Measurements from ENCODE around the gene GABRG2. TPM values are rescaled to one million over a fixed set of nuclear protein-coding genes. Genes with fewer than 3 reads are reported as not detected.

GABRG2 gene
- polyA plus RNA-seq, 1 donor from 2014 or later, result 35.8 TPM

DNA sequence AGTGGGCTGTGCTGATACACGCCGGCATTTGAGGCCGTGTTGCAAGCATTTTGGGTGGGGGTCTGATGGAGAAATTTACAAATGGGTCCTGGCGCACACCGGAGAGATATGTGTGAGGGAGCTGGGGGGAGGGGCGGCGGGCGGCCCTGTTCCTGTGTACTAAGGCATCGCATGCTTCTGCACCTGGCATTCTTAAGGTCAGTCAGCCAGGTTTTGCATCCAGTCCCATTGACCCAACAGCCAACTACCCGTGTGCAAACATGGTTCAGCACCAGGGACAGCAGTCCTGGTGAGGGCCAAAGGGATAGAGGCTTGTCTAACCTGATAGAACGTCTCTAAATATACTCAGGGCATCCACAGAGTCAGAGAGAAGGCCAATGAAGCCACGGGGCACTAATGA is 839 bp downstream of the GABRG2 start:
- H3K9me3 ChIP-seq (ENCODE audit: low read length), result no peaks in the 10 kb centered on the region
- peak overlapping the region; percentile 72 for H3K4me3 ChIP-seq (ENCODE audit: low read length)
- no peaks in the 10 kb centered on the region for H3K27me3 ChIP-seq (ENCODE audit: insufficient read depth, low read depth, low read length)
- H3K79me2 ChIP-seq (replicated peaks; ENCODE audit: insufficient read depth, low read length), result no peaks in the 10 kb centered on the region
- no peaks in the 10 kb centered on the region for H3F3A ChIP-seq (ENCODE audit: insufficient read depth, low read length, poor library complexity, severe bottlenecking)
- H3K4me2 ChIP-seq (ENCODE audit: low read length), result peak overlapping the region; percentile 65
- TF ChIP-seq, protein P1, sequence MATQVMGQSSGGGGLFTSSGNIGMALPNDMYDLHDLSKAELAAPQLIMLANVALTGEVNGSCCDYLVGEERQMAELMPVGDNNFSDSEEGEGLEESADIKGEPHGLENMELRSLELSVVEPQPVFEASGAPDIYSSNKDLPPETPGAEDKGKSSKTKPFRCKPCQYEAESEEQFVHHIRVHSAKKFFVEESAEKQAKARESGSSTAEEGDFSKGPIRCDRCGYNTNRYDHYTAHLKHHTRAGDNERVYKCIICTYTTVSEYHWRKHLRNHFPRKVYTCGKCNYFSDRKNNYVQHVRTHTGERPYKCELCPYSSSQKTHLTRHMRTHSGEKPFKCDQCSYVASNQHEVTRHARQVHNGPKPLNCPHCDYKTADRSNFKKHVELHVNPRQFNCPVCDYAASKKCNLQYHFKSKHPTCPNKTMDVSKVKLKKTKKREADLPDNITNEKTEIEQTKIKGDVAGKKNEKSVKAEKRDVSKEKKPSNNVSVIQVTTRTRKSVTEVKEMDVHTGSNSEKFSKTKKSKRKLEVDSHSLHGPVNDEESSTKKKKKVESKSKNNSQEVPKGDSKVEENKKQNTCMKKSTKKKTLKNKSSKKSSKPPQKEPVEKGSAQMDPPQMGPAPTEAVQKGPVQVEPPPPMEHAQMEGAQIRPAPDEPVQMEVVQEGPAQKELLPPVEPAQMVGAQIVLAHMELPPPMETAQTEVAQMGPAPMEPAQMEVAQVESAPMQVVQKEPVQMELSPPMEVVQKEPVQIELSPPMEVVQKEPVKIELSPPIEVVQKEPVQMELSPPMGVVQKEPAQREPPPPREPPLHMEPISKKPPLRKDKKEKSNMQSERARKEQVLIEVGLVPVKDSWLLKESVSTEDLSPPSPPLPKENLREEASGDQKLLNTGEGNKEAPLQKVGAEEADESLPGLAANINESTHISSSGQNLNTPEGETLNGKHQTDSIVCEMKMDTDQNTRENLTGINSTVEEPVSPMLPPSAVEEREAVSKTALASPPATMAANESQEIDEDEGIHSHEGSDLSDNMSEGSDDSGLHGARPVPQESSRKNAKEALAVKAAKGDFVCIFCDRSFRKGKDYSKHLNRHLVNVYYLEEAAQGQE (IDR thresholded peaks at IDR 0.05; ENCODE audit: borderline replicate concordance), result peak; percentile 77
- TF ChIP-seq TAF1 (IDR thresholded peaks at IDR 0.05; ENCODE audit: low read depth) (no peak), MXI1 (conservative IDR thresholded peaks at IDR 0.05; ENCODE audit: poor library complexity, severe bottlenecking) (no peak)
- H3K9ac ChIP-seq (ENCODE audit: low read length), result peak overlapping the region; percentile 84
- H3K9me2 ChIP-seq (ENCODE audit: insufficient read depth, low read length), result no peaks in the 10 kb centered on the region
- H2AFZ ChIP-seq (ENCODE audit: low read depth, low read length), result peak overlapping the region; percentile 84
- peak overlapping the region; percentile 89 for H3K27ac ChIP-seq (ENCODE audit: low read length)
- H3K36me3 ChIP-seq (ENCODE audit: insufficient read depth, low read length), result no peaks in the 10 kb centered on the region
- H4K20me1 ChIP-seq (ENCODE audit: insufficient read depth), result no peaks in the 10 kb centered on the region

DNA sequence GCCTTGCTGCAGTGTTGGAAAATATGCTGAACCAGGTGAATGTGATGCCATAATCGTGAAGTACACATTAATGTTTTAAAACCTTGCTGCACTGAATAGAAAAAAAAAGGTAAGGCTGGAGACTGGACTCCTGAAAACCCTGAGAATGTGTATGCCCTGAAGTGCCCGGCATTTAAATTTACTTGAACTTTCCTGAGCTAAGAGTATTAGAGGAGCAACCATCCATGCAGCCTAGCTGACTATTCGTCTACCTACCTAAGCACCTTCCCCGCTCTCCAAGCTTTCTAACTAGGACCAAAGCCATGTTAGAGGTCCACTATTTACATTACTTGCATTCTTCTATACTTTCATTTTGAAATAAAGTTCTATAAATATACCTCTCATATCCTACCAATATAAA is 1.4 kb downstream of the GABRG2 start:
- H3K79me2 ChIP-seq (replicated peaks; ENCODE audit: insufficient read depth, low read length), result no peaks in the 10 kb centered on the region
- H4K20me1 ChIP-seq (ENCODE audit: insufficient read depth), result no peaks in the 10 kb centered on the region
- no peaks in the 10 kb centered on the region for H3K27me3 ChIP-seq (ENCODE audit: insufficient read depth, low read depth, low read length)
- H3K36me3 ChIP-seq (ENCODE audit: insufficient read depth, low read length), result no peaks in the 10 kb centered on the region
- peak overlapping the region; percentile 65 for H3K4me2 ChIP-seq (ENCODE audit: low read length)
- TF ChIP-seq MXI1 (conservative IDR thresholded peaks at IDR 0.05; ENCODE audit: poor library complexity, severe bottlenecking), result no peak
- TF ChIP-seq RAD21 (conservative IDR thresholded peaks at IDR 0.05), result no peak
- TF ChIP-seq EZH2 (IDR thresholded peaks at IDR 0.05; ENCODE audit: borderline replicate concordance, insufficient read depth, low read length, poor library complexity, severe bottlenecking), result no peak
- TF ChIP-seq SMC3 (conservative IDR thresholded peaks at IDR 0.05; ENCODE audit: poor library complexity), result no peak
- TF ChIP-seq, protein P2, sequence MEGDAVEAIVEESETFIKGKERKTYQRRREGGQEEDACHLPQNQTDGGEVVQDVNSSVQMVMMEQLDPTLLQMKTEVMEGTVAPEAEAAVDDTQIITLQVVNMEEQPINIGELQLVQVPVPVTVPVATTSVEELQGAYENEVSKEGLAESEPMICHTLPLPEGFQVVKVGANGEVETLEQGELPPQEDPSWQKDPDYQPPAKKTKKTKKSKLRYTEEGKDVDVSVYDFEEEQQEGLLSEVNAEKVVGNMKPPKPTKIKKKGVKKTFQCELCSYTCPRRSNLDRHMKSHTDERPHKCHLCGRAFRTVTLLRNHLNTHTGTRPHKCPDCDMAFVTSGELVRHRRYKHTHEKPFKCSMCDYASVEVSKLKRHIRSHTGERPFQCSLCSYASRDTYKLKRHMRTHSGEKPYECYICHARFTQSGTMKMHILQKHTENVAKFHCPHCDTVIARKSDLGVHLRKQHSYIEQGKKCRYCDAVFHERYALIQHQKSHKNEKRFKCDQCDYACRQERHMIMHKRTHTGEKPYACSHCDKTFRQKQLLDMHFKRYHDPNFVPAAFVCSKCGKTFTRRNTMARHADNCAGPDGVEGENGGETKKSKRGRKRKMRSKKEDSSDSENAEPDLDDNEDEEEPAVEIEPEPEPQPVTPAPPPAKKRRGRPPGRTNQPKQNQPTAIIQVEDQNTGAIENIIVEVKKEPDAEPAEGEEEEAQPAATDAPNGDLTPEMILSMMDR (IDR thresholded peaks at IDR 0.05; ENCODE audit: poor library complexity, severe bottlenecking), result no peak
- no peak for TF ChIP-seq TAF1 (IDR thresholded peaks at IDR 0.05; ENCODE audit: low read depth)
- TF ChIP-seq EP300 (conservative IDR thresholded peaks at IDR 0.05; ENCODE audit: poor library complexity, severe bottlenecking), result no peak
- TF ChIP-seq, protein P1 (IDR thresholded peaks at IDR 0.05; ENCODE audit: borderline replicate concordance), result no peak
- TF ChIP-seq POLR2AphosphoS5 (IDR thresholded peaks at IDR 0.05), result no peak
- H3K27ac ChIP-seq (ENCODE audit: low read length), result peak overlapping the region; percentile 89
- H2AFZ ChIP-seq (ENCODE audit: low read depth, low read length), result peak overlapping the region; percentile 84
- no peaks in the 10 kb centered on the region for H3K9me3 ChIP-seq (ENCODE audit: low read length)
- H3K9ac ChIP-seq (ENCODE audit: low read length), result peak overlapping the region; percentile 84
- H3F3A ChIP-seq (ENCODE audit: insufficient read depth, low read length, poor library complexity, severe bottlenecking), result no peaks in the 10 kb centered on the region
- H3K4me3 ChIP-seq (ENCODE audit: low read length), result peak overlapping the region; percentile 72
- no peaks in the 10 kb centered on the region for H3K9me2 ChIP-seq (ENCODE audit: insufficient read depth, low read length)
